HUES64 (cell line): ENCODE data around the gene SHISAL1.

Experiments
- H3K27ac ChIP-seq: 2 replicates; pipeline ENCODE4 v1.7.0; 2013; ENCODE audit warnings: low read depth, low read length, inconsistent platforms
- H3K27me3 ChIP-seq: 2 replicates; pipeline ENCODE4 v1.6.1; 2013; ENCODE audit warnings: mild to moderate bottlenecking, low read length; ENCODE audit not compliant: insufficient read depth
- H3K36me3 ChIP-seq: 2 replicates; pipeline ENCODE4 v1.6.1; 2013; ENCODE audit warnings: mild to moderate bottlenecking, low read length; ENCODE audit not compliant: insufficient read depth
- H3K4me1 ChIP-seq: 2 replicates; pipeline ENCODE4 v1.6.1; 2013; ENCODE audit warnings: mild to moderate bottlenecking, low read length, moderate library complexity; ENCODE audit not compliant: insufficient read depth
- H3K4me3 ChIP-seq: 2 replicates; pipeline ENCODE4 v1.5.1; 2013; ENCODE audit warnings: mild to moderate bottlenecking, low read length, moderate library complexity
- H3K9ac ChIP-seq: 2 replicates; pipeline ENCODE4 v1.6.1; 2013; ENCODE audit warnings: mild to moderate bottlenecking, low read depth, low read length
- H3K9me3 ChIP-seq: 2 replicates; pipeline ENCODE4 v1.6.1; 2013; ENCODE audit warnings: low read depth, low read length; ENCODE audit not compliant: insufficient read depth
- WGBS: fragments of 150-250, 120-280 bp; methylation state at CpG from one replicate; pipeline ENCODE4 v1.1.7; 2013; ENCODE audit warnings: missing lambda C conversion rate; 5-methylcytosine and 5-hydroxymethylcytosine counted together

Gene SHISAL1

GRCh38 chr22:44202261-44202789, 110.4 kb downstream of the SHISAL1 start:
- Histone ChIP-seq H3K4me1 (no peaks in the 10 kb centered on the region), H3K9ac (no peak overlapping the region), H3K9me3 (no peaks in the 10 kb centered on the region), H3K27me3 (no peaks in the 10 kb centered on the region), H3K4me3 (no peak overlapping the region), H3K27ac (no peak overlapping the region), H3K36me3 (no peaks in the 10 kb centered on the region)
- 81% methylated on average over 11 of the region's 11 CpGs for WGBS

DNA sequence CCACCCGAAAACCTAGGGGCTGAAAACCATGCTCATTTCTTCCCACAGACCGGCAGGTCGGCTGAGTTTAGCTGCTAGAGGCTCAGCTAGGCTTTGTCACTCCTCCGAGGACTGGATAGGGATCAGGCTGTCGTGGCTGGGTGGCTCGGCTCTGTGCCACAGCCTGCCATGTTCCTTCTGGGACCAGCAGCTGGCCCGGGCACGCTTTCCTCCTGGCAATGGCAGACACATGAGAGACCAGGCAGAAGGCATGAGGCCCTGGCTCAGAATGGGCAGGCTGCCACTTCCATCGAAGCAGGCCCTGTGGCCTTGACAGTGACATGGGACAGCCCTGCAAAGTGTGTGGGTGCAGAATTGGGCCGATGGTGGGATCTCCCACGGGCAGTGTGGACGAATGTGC, 111.1 kb downstream of the SHISAL1 start:
- Histone ChIP-seq H3K27ac (no peak overlapping the region), H3K9me3 (no peaks in the 10 kb centered on the region), H3K4me3 (no peak overlapping the region), H3K36me3 (no peaks in the 10 kb centered on the region), H3K9ac (no peak overlapping the region), H3K27me3 (no peaks in the 10 kb centered on the region), H3K4me1 (no peaks in the 10 kb centered on the region)
- WGBS = 94% methylated on average over 12 of the region's 12 CpGs

- no peaks in the 10 kb centered on the region for H3K4me1 ChIP-seq
- H3K4me3 ChIP-seq = no peak overlapping the region
- no peaks in the 10 kb centered on the region for H3K36me3 ChIP-seq
- no peak overlapping the region for H3K27ac ChIP-seq
- H3K9me3 ChIP-seq = no peaks in the 10 kb centered on the region
- no peak overlapping the region for H3K9ac ChIP-seq
- H3K27me3 ChIP-seq = no peaks in the 10 kb centered on the region
- WGBS = 92% methylated on average over 17 of the region's 17 CpGs
These were observed 111.7 kb downstream of the SHISAL1 start for GRCh38 chr22:44200855-44201550.

DNA sequence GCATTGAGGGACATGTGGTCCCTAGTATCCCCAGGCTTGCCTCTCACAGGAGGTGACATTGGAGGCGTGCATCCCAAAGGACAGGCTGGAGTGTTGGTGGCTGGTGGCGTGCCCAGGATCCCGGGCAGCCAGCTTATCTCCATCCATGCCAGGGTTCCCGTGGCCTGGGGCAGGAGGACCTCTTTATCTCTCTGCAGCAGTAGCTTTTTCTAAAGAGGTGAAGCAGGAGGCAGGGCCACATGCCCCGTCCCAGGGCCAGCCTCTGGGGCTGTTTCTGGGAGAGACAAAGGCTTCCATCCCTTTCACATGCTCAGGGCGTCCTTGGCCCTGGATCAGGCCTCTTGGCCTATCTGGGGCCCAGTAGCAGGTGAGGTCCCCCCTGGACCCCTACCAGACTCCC, 112.3 kb downstream of the SHISAL1 start:
- Histone ChIP-seq H3K4me1 (no peaks in the 10 kb centered on the region), H3K9ac (no peak overlapping the region), H3K27me3 (no peaks in the 10 kb centered on the region), H3K9me3 (no peaks in the 10 kb centered on the region), H3K27ac (no peak overlapping the region), H3K4me3 (no peak overlapping the region), H3K36me3 (no peaks in the 10 kb centered on the region)
- 86% methylated on average over 6 of the region's 6 CpGs for WGBS

DNA sequence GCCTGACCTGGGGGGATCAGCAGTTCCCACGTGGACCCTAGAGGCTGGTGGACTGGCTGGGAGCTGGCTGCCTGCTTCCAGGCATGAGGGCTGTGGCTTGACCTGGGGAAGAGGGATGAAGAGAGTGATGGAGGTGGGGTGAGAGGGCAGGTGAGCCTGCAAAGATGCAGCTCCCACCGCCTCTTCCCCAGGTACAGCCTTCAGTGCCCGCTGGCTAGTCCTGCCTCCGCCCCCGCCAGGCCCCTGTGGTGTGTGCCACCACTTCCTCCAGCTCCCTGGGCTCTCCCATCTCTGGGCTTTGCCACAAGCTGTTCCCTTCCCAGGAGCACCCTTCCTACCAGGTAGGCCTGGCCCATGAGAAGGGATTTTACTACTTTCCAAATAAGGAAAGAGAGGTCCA, 112.9 kb downstream of the SHISAL1 start:
- Histone ChIP-seq H3K9me3 (no peaks in the 10 kb centered on the region), H3K36me3 (no peaks in the 10 kb centered on the region), H3K4me3 (no peak overlapping the region), H3K9ac (no peak overlapping the region), H3K27me3 (no peaks in the 10 kb centered on the region), H3K27ac (no peak overlapping the region), H3K4me1 (no peaks in the 10 kb centered on the region)
- 88% methylated on average over 5 of the region's 5 CpGs for WGBS

DNA sequence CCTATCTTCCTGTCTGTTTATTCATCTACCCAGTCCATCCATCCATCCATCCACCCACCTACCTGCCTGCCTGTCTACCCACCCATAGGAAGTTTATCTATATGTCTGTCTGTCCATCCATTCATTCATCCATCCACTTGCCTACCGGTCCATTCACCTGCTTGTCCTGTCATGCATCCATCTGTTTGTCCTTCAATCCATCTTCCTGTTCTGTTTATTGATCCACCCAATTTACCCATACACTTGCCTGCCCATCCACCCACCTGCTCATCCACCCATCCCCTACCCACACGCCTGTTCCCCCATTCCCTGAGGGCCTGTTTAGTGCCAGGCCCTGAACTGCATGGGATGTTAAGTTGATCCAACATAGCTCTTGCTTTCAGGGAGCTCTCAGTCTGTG, 113.6 kb downstream of the SHISAL1 start:
- no peaks in the 10 kb centered on the region for H3K36me3 ChIP-seq
- H3K4me1 ChIP-seq = no peaks in the 10 kb centered on the region
- 95% methylated on average over 2 of the region's 2 CpGs for WGBS

DNA sequence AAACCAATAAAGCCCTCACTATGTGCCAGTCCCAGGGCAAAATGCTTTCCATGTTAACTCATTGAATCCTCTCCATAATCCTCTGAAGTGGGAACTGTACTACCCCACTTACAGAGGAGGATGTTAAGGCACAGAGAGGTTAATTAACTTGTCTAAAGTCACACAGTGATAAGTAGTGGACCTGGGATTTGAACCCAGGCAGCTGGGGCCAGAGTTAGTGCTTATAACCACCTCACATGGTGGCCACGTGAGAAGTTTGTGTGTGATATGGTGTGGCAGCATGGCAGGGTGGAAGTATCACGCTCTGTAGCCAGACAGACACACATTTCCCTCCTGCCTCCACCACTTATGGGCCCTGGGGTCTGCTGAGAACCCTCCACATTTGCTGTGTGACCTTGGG, 115.5 kb downstream of the SHISAL1 start:
- Histone ChIP-seq H3K9me3 (no peaks in the 10 kb centered on the region), H3K4me3 (no peak overlapping the region), H3K36me3 (no peaks in the 10 kb centered on the region), H3K4me1 (no peaks in the 10 kb centered on the region), H3K27me3 (no peaks in the 10 kb centered on the region), H3K27ac (no peak overlapping the region), H3K9ac (no peak overlapping the region)
- 75% methylated on average over 1 of the region's 2 CpGs for WGBS

More for the DNA sequence above, 113.6 kb downstream of the SHISAL1 start:
- Histone ChIP-seq H3K27ac (no peak overlapping the region), H3K27me3 (no peaks in the 10 kb centered on the region), H3K4me3 (no peak overlapping the region), H3K9me3 (no peaks in the 10 kb centered on the region), H3K9ac (no peak overlapping the region)

- H3K4me1 ChIP-seq = no peaks in the 10 kb centered on the region
These were observed 116.0 kb downstream of the SHISAL1 start for GRCh38 chr22:44196731-44197131.

GRCh38 chr22:44196241-44196640, 116.5 kb downstream of the SHISAL1 start:
- H3K36me3 ChIP-seq = no peaks in the 10 kb centered on the region
- WGBS = 85% methylated on average over 9 of the region's 9 CpGs
- no peaks in the 10 kb centered on the region for H3K4me1 ChIP-seq
- H3K9ac ChIP-seq = no peak overlapping the region
- H3K27me3 ChIP-seq = no peaks in the 10 kb centered on the region
- H3K4me3 ChIP-seq = no peak overlapping the region
- no peaks in the 10 kb centered on the region for H3K9me3 ChIP-seq
- H3K27ac ChIP-seq = no peak overlapping the region

More at GRCh38 chr22:44196731-44197131, 116.0 kb downstream of the SHISAL1 start:
- WGBS = 86% methylated on average over 10 of the region's 10 CpGs
- H3K27me3 ChIP-seq = no peaks in the 10 kb centered on the region
- H3K9me3 ChIP-seq = no peaks in the 10 kb centered on the region
- H3K9ac ChIP-seq = no peak overlapping the region
- H3K36me3 ChIP-seq = no peaks in the 10 kb centered on the region
- no peak overlapping the region for H3K27ac ChIP-seq
- H3K4me3 ChIP-seq = no peak overlapping the region

DNA sequence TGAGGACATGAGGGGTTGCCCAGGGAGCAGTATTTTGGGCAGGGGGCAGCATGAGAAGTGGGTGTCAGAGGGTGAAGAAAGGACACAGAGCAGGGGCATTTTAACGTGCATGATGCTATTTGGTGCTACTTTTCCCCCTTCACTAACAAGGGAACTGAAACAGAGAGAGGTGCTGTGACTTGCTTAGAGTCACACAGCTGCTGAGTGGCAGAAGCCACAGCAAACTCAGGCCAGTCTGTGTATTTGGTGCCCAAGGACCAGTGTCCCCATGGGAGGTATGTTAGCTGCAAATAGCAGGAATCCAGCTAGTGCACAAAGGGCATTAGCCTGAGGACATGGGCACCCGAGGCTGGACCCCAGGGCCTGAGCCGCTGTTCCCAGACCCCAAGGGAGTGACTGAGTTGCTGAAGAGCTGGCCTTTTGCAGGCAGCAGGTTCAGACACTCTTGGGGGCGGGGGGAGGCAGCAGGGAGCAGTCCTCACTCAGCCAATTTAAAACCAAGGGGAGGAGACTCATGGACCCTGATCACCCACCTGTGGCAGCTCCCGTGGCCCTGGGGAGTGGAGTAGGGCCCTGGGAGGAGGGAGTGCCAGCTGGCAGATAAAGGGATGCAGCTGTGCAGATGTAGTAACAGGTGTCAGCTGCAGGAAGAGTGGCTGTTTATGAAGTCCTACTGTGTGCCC, 117.4 kb downstream of the SHISAL1 start:
- Histone ChIP-seq H3K9ac (no peak overlapping the region), H3K27ac (no peak overlapping the region), H3K4me3 (no peak overlapping the region), H3K36me3 (no peaks in the 10 kb centered on the region), H3K27me3 (no peaks in the 10 kb centered on the region), H3K4me1 (0 out of 2 replicates have a peak, but pooled peaks cover 3% of the 10 kb centered on the region), H3K9me3 (no peaks in the 10 kb centered on the region)
- WGBS = 82% methylated on average over 5 of the region's 5 CpGs

- WGBS = 94% methylated on average over 2 of the region's 2 CpGs
- no peaks in the 10 kb centered on the region for H3K36me3 ChIP-seq
- H3K9ac ChIP-seq = no peak overlapping the region
These were observed 118.2 kb downstream of the SHISAL1 start for GRCh38 chr22:44194569-44194968.

More at GRCh38 chr22:44194569-44194968, 118.2 kb downstream of the SHISAL1 start:
- Histone ChIP-seq H3K27me3 (no peaks in the 10 kb centered on the region), H3K4me3 (no peak overlapping the region), H3K9me3 (no peaks in the 10 kb centered on the region), H3K27ac (no peak overlapping the region), H3K4me1 (0 out of 2 replicates have a peak, but pooled peaks cover 3% of the 10 kb centered on the region)
